Testis (tissue), 3 donors: ENCODE measurements around the gene KLHL1. TPM values are rescaled to one million over a fixed set of nuclear protein-coding genes. Genes with fewer than 3 reads are reported as not detected.

Experiments used
- DNase-seq: peaks from one replicate; pipeline ENCODE4 v3.0.0-alpha.2; 2019
- H3K27ac ChIP-seq, 2 donors: fragments of 200-600 bp; sonication (generic); one replicate each; pipeline ENCODE4 v1.5.1; 2019
- H3K27me3 ChIP-seq: fragments of 200-600 bp; sonication (generic); one replicate; pipeline ENCODE4 v1.5.1; 2019
- H3K36me3 ChIP-seq: fragments of 200-600 bp; sonication (generic); one replicate; pipeline ENCODE4 v1.5.1; 2017; ENCODE audit warnings: low read depth; ENCODE audit errors: missing control alignments
- H3K4me1 ChIP-seq: fragments of 200-600 bp; sonication (generic); one replicate; pipeline ENCODE4 v1.5.1; 2019
- H3K4me3 ChIP-seq, 2 donors: fragments of 200-600 bp; sonication (generic); one replicate each; pipeline ENCODE4 v1.5.1; 2017 to 2019
- H3K9me3 ChIP-seq: fragments of 200-600 bp; sonication (generic); one replicate; pipeline ENCODE4 v1.5.1; 2017
- CTCF ChIP-seq, 3 experiments: fragments of 450-650 bp in 2 of 3; fragments of 200-600 bp in 1 of 3; sonication (generic) in 1 of 3; IDR thresholded peaks; one replicate each; pipeline ENCODE4 v1.5.1; 2016 to 2019; ENCODE audit warnings: antibody characterized with exemption in 3 of 3, mild to moderate bottlenecking in 2 of 3, moderate library complexity in 1 of 3
- POLR2A ChIP-seq: fragments of 450-650 bp; IDR thresholded peaks from one replicate; pipeline ENCODE4 v1.6.1; 2017; ENCODE audit warnings: antibody characterized with exemption, mild to moderate bottlenecking, moderate library complexity
- WGBS, 2 donors: methylation state at CpG; one replicate each; pipeline ENCODE4 v1.1.5; 2018; 5-methylcytosine and 5-hydroxymethylcytosine counted together
- intact Hi-C: fragments of 100-400 bp; cut with DNase I; formaldehyde crosslinking; loops from one replicate; pipeline ENCODE4 v1.15.1; 2023; ENCODE audit warnings: low total_unique reads
- polyA plus RNA-seq: library from polyadenylated mRNA; stranded (reverse); fragments of 350-450 nt; fragmentation: Illumina TruSeq; extraction: RNeasy Lipid Tissue Mini Kit (QIAGEN cat#74804); gene quantifications from one replicate; pipeline ENCODE4 v1.2.3, GENCODE V29; 2014; ENCODE audit warnings: low read depth, low replicate concordance; ENCODE audit not compliant: insufficient read depth
- total RNA-seq, 2 donors: library from RNA; depleted of rRNA; stranded (reverse); fragments of >200 nt; gene quantifications; one replicate each; pipeline ENCODE4 v1.2.3, GENCODE V29; 2016

Gene KLHL1
- total and polyA plus RNA-seq, 3 donors from 2014 or later = 0.16 to 0.87 (median 0.21) TPM

- TF ChIP-seq CTCF (IDR thresholded peaks at IDR 0.05) = no peak
- no peak for TF ChIP-seq POLR2A
- intact Hi-C loops = no loop called here
- no peaks in the 10 kb centered on the region for H3K4me1 ChIP-seq
- no peaks in the 10 kb centered on the region for H3K27me3 ChIP-seq
- no peak overlapping the region for H3K4me3 ChIP-seq
- H3K27ac ChIP-seq = no peak overlapping the region
- H3K36me3 ChIP-seq = no peaks in the 10 kb centered on the region
- DNase-seq = no peak
- WGBS, 2 donors = 87 to 90% methylated on average over 2 of the region's 2 CpGs
- no peaks in the 10 kb centered on the region for H3K9me3 ChIP-seq
Observed at GRCh38 chr13:70023516-70023915, 84.7 kb downstream of the KLHL1 start.

- 92 to 99% methylated on average over 3 of the region's 3 CpGs for WGBS, 2 donors
- H3K4me1 ChIP-seq = no peaks in the 10 kb centered on the region
Observed at GRCh38 chr13:70022646-70023045, 85.6 kb downstream of the KLHL1 start.

GRCh38 chr13:70016116-70016515 lies 92.1 kb downstream of the KLHL1 start:
- H3K27ac ChIP-seq = no peak overlapping the region
- no peaks in the 10 kb centered on the region for H3K27me3 ChIP-seq
- no peak overlapping the region for H3K4me3 ChIP-seq
- TF ChIP-seq POLR2A (no peak), CTCF (IDR thresholded peaks at IDR 0.05) (no peak)
- no peaks in the 10 kb centered on the region for H3K36me3 ChIP-seq
- intact Hi-C loops = no loop called here
- no peaks in the 10 kb centered on the region for H3K4me1 ChIP-seq
- WGBS, 2 donors = 81 to 90% methylated on average over 3 of the region's 3 CpGs
- DNase-seq = no peak
- H3K9me3 ChIP-seq = no peaks in the 10 kb centered on the region

More at GRCh38 chr13:70022646-70023045, 85.6 kb downstream of the KLHL1 start:
- no peak for DNase-seq
- Histone ChIP-seq H3K36me3 (no peaks in the 10 kb centered on the region), H3K27ac (no peak overlapping the region), H3K9me3 (no peaks in the 10 kb centered on the region), H3K4me3 (no peak overlapping the region), H3K27me3 (no peaks in the 10 kb centered on the region)
- no peak for TF ChIP-seq CTCF (IDR thresholded peaks at IDR 0.05)
- no peak for TF ChIP-seq POLR2A
- intact Hi-C loops = no loop called here

GRCh38 chr13:70014337-70014736 lies 93.9 kb downstream of the KLHL1 start:
- intact Hi-C loops = no loop called here
- Histone ChIP-seq H3K9me3 (no peaks in the 10 kb centered on the region), H3K36me3 (no peaks in the 10 kb centered on the region), H3K4me1 (no peaks in the 10 kb centered on the region), H3K4me3 (no peak overlapping the region), H3K27me3 (no peaks in the 10 kb centered on the region), H3K27ac (no peak overlapping the region)
- no peak for TF ChIP-seq POLR2A
- no peak for DNase-seq

GRCh38 chr13:69999875-70000274 lies 108.4 kb downstream of the KLHL1 start:
- H3K4me3 ChIP-seq = no peak overlapping the region
- WGBS, 2 donors = 67 to 79% methylated on average over 2 of the region's 2 CpGs
- no peak for DNase-seq
- H3K27ac ChIP-seq = no peak overlapping the region
- H3K4me1 ChIP-seq = no peaks in the 10 kb centered on the region
- intact Hi-C loops = no loop called here
- no peaks in the 10 kb centered on the region for H3K27me3 ChIP-seq
- TF ChIP-seq CTCF (IDR thresholded peaks at IDR 0.05) = no peak
- TF ChIP-seq POLR2A = no peak
- no peaks in the 10 kb centered on the region for H3K36me3 ChIP-seq
- no peaks in the 10 kb centered on the region for H3K9me3 ChIP-seq
